Stimulated activated CD8-positive, alpha-beta memory T cell treated with anti-CD3 and anti-CD28 coated beads, Interleukin-4, amount 100 ng/mL, for 48 hours (primary cell): Measurements from ENCODE around the gene TMEM212.

Experiments
- DNase-seq: peaks from one replicate; pipeline ENCODE4 v3.0.0-alpha.2; 2020

The TMEM212 gene

GRCh38 chr3:171842864-171843518 is at the start of gene TMEM212:
Gene TMEM212 (plus strand): TSS chr3:171843349. CDS start chr3:171843384, 35 bp downstream.
- no peak for DNase-seq

GRCh38 chr3:171796625-171797264 is 46.4 kb upstream of the TMEM212 start:
- no peak for DNase-seq

GRCh38 chr3:171797265-171797679 is 45.9 kb upstream of the TMEM212 start:
- no peak for DNase-seq

DNA sequence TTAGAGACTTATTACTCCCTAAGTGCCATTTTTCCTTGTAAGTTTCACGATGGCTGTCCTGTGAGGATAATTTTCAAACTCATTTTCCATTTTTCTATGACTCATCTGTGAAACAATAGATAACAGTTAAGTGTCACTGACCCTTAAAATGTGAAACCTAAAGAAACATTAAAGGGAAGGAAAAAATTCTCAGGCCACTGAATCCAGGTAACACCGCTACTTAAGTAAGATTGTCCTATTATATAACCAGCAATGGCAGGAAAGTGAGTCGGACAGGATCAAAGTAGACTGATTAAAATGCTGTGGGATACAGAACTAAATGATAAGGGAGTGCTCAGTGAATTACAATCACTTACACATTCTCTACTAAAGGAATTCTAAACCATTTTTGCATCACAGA is 45.3 kb upstream of the TMEM212 start:
- DNase-seq: no peak

- DNase-seq: no peak
These were observed 43.6 kb upstream of the TMEM212 start for GRCh38 chr3:171799501-171799900.

DNA sequence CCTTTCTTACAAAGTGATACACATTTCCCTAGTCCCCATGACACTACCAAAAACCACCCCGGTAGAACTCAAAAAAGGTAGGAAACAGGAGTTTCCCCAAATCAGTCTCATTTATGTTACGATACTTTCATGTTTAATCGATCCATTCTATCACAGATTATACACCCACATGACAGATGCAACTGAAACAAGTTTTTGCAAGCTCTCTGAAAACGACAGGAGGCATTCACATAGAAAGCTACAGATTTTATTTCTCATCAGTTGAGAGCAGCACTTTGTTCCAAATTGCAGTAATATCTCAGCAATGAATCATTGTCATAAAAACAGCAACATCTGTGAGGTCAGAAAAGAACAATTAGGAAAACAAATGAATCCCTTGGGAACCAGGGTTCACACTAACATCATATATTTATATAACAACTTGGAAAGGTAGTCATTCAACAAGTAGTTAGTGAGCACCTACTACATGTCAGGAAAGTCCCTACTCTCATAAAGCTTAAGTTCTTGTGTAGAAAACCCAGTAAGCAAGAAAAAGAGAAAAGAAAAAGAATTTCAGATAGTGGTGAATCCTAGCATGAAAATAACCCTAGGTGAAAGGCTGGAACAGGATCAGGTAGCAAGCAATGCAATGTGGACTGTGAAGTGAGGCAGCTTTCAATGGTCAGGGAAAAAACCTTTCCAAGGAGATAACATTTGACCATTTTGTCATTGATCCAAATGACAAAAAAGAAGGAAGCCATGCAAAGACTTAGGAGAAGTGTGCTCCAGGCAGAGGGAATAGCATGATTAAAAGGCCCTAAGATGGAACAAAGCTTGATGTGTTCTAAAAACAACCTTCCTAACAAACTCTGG is 41.2 kb upstream of the TMEM212 start:
- no peak for DNase-seq

DNA sequence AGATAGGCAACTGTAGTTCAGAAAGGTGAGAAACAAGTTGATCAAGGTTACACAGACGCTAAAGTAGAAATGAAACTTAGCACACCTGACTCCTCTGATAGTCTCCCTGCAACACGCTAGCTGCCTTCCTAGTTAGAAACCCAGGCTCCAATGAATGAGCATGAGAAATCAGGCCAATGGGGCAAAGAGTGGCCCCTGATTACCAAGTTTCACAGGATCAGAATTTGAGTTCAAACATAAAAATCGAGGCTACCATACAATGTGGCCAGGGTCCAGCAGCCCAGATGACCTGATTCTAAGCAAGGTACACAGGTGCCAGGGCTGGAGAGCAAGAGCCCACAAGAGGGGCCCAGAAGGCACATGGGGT is 40.6 kb upstream of the TMEM212 start:
- DNase-seq: no peak

DNA sequence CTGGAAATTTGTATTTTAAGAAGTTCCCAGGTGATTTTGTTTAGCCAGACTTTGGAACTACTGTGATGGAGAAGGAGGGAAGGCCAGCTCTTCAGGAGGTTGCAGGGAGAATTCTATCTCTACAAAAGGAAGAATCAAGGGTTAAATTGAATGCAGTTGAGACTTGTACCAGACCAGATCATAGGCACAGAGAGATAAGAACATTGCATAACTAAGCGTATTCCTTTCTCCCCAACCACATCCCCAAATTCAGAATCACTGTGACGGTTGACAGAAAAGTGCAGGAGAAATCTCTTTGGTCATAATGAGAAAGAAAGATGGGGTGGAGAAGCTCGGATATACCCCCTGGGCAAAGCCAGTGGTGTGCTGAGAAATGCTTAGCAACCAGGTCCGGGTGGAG is 40.1 kb upstream of the TMEM212 start:
- no peak for DNase-seq

GRCh38 chr3:171804618-171805389 is 38.3 kb upstream of the TMEM212 start:
- DNase-seq: no peak

DNA sequence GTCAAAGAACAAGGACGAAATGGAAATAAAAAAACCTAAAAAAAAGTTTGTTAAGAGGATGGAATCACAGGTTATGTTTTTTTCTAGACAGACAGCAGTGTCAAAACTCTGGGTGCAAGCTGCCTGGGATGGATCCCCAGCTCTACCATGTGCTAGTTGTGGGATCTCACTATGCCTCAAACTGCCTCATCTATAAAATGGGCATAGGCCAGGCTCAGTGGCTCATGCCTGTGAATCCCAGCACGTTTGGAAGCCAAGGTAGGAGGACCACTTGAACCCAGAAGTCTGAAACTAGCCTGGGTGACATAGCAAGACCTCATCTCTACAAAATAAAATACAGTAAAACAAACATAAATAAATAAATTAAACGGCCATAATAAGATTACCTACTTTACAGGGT is 37.5 kb upstream of the TMEM212 start:
- DNase-seq: no peak

DNA sequence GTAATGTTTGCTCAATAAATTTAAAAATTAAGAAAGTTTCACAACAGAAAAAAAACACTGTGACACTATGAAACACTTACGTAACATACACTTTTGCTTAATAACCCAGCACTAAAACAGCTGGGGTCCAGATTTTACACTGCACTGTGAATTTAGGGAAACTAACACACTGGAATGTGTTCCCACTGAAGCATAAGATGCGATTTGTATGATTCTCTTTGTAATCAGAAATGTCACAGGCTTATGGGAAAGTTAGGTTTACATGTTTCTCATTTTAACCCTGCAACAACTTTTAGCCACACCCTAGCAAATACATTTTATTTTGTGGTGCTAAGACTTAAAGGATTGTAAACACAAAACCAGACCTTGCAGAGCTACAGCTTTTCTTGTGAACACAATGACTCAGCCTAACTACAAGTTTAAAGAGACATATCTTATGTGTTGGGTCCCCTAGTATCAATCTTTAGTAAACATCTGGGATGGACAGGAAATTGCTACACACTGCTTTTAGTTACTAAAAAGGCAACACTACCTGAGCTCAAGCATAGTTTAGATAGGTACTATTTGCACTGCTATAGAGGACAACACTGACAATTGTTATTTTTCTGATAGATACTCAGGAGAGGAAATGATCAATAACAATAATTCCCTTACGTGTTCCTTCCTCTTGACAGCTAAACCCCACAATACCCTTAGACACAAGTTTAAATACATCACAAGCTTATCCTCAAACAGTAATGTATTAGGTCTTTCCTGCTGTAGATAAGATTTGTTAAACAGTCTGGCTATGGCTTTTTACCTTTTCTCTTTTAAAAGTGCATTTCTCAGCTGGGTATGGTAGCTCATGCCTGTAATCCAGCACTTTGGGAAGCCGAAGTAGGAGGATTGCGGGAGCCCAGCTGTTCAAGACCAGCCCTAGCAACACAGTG is 36.7 kb upstream of the TMEM212 start:
- DNase-seq: no peak

DNA sequence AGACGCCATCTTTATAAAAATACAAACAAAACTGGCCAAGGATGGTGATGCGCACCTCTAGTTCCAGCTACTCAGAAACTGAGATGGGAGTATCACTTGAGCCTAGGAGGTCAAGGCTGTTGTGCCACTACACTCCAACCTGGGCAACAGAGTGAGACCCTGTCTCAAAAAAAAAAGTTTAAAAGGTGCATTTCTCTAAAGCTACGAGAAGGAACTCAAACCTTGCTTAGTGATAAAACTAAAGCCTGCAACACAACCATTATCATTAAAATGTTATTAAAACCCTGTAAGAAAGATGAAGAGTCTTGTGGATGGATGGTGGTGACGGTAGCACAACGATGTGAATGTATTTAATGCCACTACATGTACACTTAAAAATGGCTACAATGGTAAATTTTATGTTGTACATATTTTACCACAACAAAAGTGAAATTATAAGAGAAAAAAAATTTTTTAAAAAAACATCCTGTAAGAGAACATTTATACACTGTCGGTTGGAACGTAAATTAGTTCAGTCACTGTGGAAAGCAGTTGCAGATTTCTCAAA is 35.9 kb upstream of the TMEM212 start:
- DNase-seq: no peak

GRCh38 chr3:171807806-171808205 is 35.3 kb upstream of the TMEM212 start:
- DNase-seq: no peak

- no peak for DNase-seq
These were observed 33.6 kb upstream of the TMEM212 start for GRCh38 chr3:171809611-171809860.

- peak; percentile 65 for DNase-seq
These were observed 33.1 kb upstream of the TMEM212 start, which contains the start of gene PLD1 for GRCh38 chr3:171809861-171810628. Gene PLD1 (minus strand): TSS chr3:171810483. CDS start chr3:171738051, 72,432 bp downstream.

GRCh38 chr3:171810629-171811294 is 32.4 kb upstream of the TMEM212 start:
- no peak for DNase-seq

GRCh38 chr3:171811295-171811912 is 31.7 kb upstream of the TMEM212 start:
- no peak for DNase-seq

- no peak for DNase-seq
These were observed 31.2 kb upstream of the TMEM212 start for GRCh38 chr3:171811913-171812335.

- no peak for DNase-seq
These were observed 30.3 kb upstream of the TMEM212 start for GRCh38 chr3:171812811-171813210.
